Kidney (tissue), 14 donors: ENCODE measurements around the gene NGFR. TPM values are rescaled to one million over a fixed set of nuclear protein-coding genes. Genes with fewer than 3 reads are reported as not detected.

Source experiments
- DNase-seq, 5 donors: peaks; one replicate each; pipeline ENCODE4 v3.0.0-alpha.2; 2013 to 2020
- FAIRE-seq: peaks from 2 replicates; lab custom pipeline; 2012; peaks lifted over from hg19 to GRCh38; lab: Jason Lieb, UNC
- H3K27ac ChIP-seq, 2 donors: one replicate each; pipeline ENCODE4 v1.7.0; 2013; ENCODE audit warnings: low read depth in 2 of 2, low read length in 2 of 2, inconsistent platforms in 1 of 2
- H3K27me3 ChIP-seq: one replicate; pipeline ENCODE4 v1.7.1; 2013; ENCODE audit warnings: low read length, inconsistent platforms; ENCODE audit not compliant: control insufficient read depth, insufficient read depth
- H3K36me3 ChIP-seq, 3 donors: one replicate each; pipeline versions ENCODE4 v1.7.0 to v1.7.1; 2013; ENCODE audit warnings: low read length in 3 of 3, control low read depth in 1 of 3, inconsistent platforms in 1 of 3; ENCODE audit not compliant: insufficient read depth in 3 of 3, control insufficient read depth in 2 of 3
- H3K4me1 ChIP-seq, 3 donors: one replicate each; pipeline versions ENCODE4 v1.7.0 to v1.7.1; 2013; ENCODE audit warnings: low read length in 3 of 3, inconsistent platforms in 1 of 3, low read depth in 1 of 3; ENCODE audit not compliant: control insufficient read depth in 2 of 3, insufficient read depth in 2 of 3
- H3K4me3 ChIP-seq, 3 donors: one replicate each; pipeline versions ENCODE4 v1.7.0 to v1.8.1; 2013; ENCODE audit warnings: low read length in 3 of 3, control low read depth in 1 of 3, inconsistent platforms in 1 of 3
- H3K9ac ChIP-seq, 3 donors: one replicate each; pipeline versions ENCODE4 v1.7.0 to v1.7.1; 2013; ENCODE audit warnings: low read length in 3 of 3, control low read depth in 1 of 3, inconsistent platforms in 1 of 3
- H3K9me3 ChIP-seq, 3 donors: one replicate each; pipeline versions ENCODE4 v1.7.0 to v1.7.1; 2013; ENCODE audit warnings: low read length in 3 of 3, control low read depth in 1 of 3, inconsistent platforms in 1 of 3; ENCODE audit not compliant: control insufficient read depth in 2 of 3, insufficient read depth in 1 of 3
- CTCF ChIP-seq: IDR thresholded peaks from 3 replicates; pipeline ENCODE4 v1.5.1; 2012; ENCODE audit warnings: mild to moderate bottlenecking, moderate library complexity, borderline replicate concordance; ENCODE audit not compliant: insufficient read depth; ENCODE audit errors: extremely low read depth
- intact Hi-C: fragments of 100-400 bp; cut with DNase I; formaldehyde crosslinking; loops from one replicate; pipeline ENCODE4 v1.11.1; 2022
- polyA plus RNA-seq: library from polyadenylated mRNA; stranded (reverse); fragments of 350-450 nt; fragmentation: Illumina TruSeq; extraction: RNeasy Lipid Tissue Mini Kit (QIAGEN cat#74804); gene quantifications from one replicate; pipeline ENCODE4 v1.2.3, GENCODE V29; 2014; ENCODE audit warnings: low read depth, low replicate concordance; ENCODE audit not compliant: insufficient read depth
- total RNA-seq: library from RNA; stranded (reverse); fragmentation: NEBNext Ultra II Directional; extraction: Animal tissue kit (Norgen Biotek cat#: 25700); gene quantifications from one replicate; pipeline ENCODE4 v1.2.1, GENCODE V29; 2021
- donor health status: control.
- donor health status: control.
- donor health status: control.
- donor health status: control.
- donor health status: control.
- donor health status: DM: yes; HTN: yes; CAD: no.
- donor health status: Normal renal cell carcinoma (clear cell type).

Gene NGFR
- total and polyA plus RNA-seq, 2 donors from 2014 or later: 9.4 to 13.2 TPM

DNA sequence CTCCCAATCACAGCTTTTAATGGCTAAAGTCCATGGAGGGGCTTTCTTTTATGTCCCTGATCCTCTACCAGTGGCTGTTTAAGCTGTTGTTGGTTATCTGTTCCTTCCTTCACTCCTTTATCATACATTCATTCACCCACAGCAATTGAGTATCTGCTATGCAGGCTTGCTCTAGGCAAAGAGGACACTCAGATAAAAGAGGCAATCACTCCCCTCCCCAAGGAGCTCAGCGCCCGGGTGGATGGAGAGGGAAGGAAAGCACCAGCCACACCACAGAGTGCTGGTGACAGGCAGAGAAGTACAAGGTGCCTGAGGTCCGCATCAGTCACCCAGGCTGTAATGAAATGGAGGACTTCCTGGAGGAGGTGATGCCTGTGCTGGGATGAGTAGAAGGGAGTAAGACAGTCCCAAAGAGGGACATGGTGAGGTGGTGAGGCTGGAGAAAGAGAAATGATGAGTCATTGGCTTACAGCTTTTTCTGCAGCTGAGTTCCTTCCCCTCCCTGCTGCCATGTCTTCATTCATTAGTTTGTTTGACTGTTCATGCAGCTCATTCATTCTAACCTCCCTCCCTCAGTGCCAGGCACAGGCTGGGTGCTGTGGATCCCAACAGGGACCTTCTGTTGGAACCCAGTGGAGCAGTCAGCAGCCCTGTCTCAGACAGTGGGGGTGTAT lies 12.8 kb upstream of the NGFR start:
- intact Hi-C loops: no loop called here
- peak in 1 of 5 donors; percentile 18 for DNase-seq
- Histone ChIP-seq H3K9me3 (no peaks in the 10 kb centered on the region), H3K27ac (no peak overlapping the region), H3K27me3 (no peaks in the 10 kb centered on the region), H3K9ac (no peak overlapping the region), H3K4me1 (peaks cover 0 to 2% (median 0%) of the 10 kb centered on the region in 3 donors), H3K4me3 (no peak overlapping the region), H3K36me3 (no peaks in the 10 kb centered on the region)
- no peak for TF ChIP-seq CTCF
- no peak for FAIRE-seq

DNA sequence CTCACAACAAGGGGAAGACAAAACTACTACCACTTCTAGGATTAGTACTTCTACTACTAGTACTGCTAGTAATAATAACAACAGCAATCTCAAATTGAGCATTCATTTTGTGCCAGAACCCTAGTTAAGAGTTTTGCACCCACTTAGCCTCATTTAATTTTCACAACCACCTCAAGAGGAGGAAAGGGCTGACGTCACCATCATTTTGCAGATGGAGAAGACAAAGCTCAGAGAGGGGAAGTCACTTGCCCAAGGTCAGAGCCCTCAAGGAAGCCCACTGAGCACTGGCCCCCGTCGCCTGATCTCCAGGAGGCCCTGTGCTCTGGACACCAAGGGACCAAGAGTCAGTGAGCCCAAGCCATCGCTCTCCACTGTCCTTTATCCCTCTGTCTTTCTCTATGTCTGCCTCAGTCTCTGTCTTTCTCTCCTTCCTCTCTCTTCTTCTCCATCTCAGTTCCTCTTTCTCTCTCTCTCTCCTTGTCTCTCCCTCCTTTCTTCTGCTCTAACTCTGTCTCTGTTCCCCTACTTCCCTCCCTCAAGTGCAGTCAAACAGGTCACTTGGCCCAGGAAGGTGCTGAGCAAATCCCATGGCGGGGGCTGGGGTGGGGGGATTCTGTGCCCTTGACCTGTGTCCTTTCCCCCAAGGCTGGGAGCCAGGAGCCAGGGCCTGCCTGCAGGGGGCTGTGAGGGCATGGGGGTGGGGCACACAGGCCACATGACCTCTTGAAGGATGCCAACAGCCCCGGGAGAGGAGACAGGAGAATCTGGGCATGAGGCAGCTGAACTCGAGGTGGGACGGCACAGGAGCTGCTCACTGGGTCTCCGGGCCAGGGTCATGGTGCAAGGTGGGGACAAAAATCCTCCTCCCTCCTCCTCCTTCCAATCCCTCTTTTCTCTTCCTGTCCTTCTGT lies 11.2 kb upstream of the NGFR start:
- Histone ChIP-seq H3K9me3 (no peaks in the 10 kb centered on the region), H3K36me3 (no peaks in the 10 kb centered on the region), H3K27ac (no peak overlapping the region), H3K9ac (no peak overlapping the region), H3K4me1 (peaks cover 0 to 4% (median 0%) of the 10 kb centered on the region in 3 donors), H3K27me3 (no peaks in the 10 kb centered on the region), H3K4me3 (no peak overlapping the region)
- FAIRE-seq (no peak), DNase-seq (no peak)
- TF ChIP-seq CTCF: no peak
- intact Hi-C loops: no loop called here

DNA sequence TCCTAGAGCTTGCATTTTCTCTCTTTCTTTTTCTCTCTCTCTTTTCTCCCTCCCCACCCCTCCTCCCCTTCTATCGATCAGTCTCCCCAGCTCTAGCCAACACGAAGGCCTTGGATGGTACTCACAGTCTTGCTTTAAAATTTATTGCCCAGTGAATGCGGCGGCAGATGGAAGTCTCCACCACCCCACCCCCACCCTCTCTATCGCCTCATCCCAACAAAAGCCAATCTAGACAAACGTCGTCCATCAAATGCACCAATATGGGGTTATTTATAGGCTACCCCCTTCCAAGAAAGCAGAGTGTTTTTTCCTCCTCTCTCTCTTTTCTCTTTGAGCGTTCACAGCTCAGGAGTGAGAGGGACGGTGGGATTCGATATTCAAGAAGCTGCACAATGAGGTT lies 10.5 kb upstream of the NGFR start:
- H3K27ac ChIP-seq: no peak overlapping the region
- H3K9ac ChIP-seq: no peak overlapping the region
- no peak overlapping the region for H3K4me3 ChIP-seq
- H3K4me1 ChIP-seq: peaks cover 0 to 4% (median 0%) of the 10 kb centered on the region in 3 donors
- intact Hi-C loops: no loop called here
- no peaks in the 10 kb centered on the region for H3K27me3 ChIP-seq
- H3K36me3 ChIP-seq: no peaks in the 10 kb centered on the region
- FAIRE-seq (no peak), DNase-seq (no peak)
- H3K9me3 ChIP-seq: no peaks in the 10 kb centered on the region
- no peak for TF ChIP-seq CTCF
